ENCODE results near the gene APBB1IP. TPM values are rescaled to one million over a fixed set of nuclear protein-coding genes. Genes with fewer than 3 reads are reported as not detected.

Gene APBB1IP
- total RNA-seq, 2 donors from 2014 or later, result 2.3 to 4.0 TPM

DNA sequence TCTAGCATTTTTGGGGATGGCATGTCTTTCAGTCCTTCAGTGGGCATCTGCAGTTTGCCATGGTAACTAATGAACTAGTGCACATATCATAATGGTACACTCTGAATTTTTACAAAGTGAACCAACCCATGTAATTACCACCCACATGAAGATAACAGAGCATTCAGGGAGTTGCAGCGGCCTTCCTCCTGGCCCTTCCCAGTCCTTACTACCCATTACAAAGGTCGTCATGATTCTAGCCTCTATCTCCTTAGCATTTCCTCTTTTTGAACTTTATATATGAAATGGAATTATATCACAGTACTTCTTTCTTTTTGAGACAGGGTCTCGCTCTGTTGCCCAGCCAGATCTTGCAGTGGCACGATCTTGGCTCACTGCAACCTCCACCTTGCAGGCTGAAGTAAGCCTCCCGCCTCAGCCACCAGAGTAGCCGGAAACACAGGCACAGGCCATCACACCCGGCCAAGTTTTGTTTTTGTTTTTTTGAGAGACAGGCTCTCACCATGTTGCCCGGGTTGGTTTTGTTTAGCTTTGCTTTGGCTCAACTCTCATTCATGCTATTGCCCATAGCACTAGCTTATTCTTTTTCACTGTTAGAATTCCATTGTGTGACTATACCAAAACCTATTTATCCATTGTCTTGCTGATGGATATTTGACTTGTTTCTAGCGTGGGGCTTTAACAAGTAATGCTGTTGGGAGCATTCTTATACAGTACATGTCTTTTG lies 79.2 kb downstream of the APBB1IP start:
- no peak overlapping the region for H3K4me3 ChIP-seq
- TF ChIP-seq POLR2A (IDR thresholded peaks at IDR 0.05), result no peak
- TF ChIP-seq, protein P1, sequence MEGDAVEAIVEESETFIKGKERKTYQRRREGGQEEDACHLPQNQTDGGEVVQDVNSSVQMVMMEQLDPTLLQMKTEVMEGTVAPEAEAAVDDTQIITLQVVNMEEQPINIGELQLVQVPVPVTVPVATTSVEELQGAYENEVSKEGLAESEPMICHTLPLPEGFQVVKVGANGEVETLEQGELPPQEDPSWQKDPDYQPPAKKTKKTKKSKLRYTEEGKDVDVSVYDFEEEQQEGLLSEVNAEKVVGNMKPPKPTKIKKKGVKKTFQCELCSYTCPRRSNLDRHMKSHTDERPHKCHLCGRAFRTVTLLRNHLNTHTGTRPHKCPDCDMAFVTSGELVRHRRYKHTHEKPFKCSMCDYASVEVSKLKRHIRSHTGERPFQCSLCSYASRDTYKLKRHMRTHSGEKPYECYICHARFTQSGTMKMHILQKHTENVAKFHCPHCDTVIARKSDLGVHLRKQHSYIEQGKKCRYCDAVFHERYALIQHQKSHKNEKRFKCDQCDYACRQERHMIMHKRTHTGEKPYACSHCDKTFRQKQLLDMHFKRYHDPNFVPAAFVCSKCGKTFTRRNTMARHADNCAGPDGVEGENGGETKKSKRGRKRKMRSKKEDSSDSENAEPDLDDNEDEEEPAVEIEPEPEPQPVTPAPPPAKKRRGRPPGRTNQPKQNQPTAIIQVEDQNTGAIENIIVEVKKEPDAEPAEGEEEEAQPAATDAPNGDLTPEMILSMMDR (IDR thresholded peaks at IDR 0.05), result no peak
- WGBS, 2 donors, result 59 to 66% methylated on average over 9 of the region's 9 CpGs
- no peak for DNase-seq
- peaks cover 0 to 10% (median 0%) of the 10 kb centered on the region in 3 donors for H3K9me3 ChIP-seq
- ATAC-seq, result no peak
- intact Hi-C loops (cut with DNase I), result no loop called here
- no peaks in the 10 kb centered on the region for H3K36me3 ChIP-seq (replicated peaks in 1 of 2; ENCODE audit: insufficient read depth in 1 of 2, low read depth in 2 of 2)
- no peak overlapping the region for H3K27ac ChIP-seq
- no peaks in the 10 kb centered on the region for H3K4me1 ChIP-seq
- H3K27me3 ChIP-seq, result no peaks in the 10 kb centered on the region

DNA sequence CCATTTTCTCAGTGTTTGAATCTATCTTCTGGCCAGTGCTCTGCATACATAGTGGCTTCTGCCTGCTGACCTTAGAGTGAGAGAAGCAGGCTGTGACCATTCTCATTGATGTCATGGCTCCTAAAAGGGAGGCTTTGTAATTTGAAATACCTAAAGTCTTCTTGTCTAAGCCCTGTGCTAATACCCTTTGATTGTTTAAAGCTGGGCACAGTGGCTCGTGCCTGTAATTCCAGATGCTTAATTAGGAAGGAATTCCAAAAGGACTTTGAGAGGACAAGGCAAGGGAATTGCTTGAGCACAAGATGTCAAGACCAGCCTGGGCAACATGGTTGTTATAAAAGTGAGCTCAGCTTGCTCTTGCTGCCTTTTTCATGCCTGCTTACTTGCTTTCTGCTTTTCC lies 81.7 kb downstream of the APBB1IP start:
- Histone ChIP-seq H3K27me3 (no peaks in the 10 kb centered on the region), H3K4me1 (no peaks in the 10 kb centered on the region), H3K4me3 (no peak overlapping the region), H3K9me3 (no peaks in the 10 kb centered on the region), H3K27ac (no peak overlapping the region), H3K36me3 (replicated peaks in 1 of 2; ENCODE audit: insufficient read depth in 1 of 2, low read depth in 2 of 2) (no peaks in the 10 kb centered on the region)
- TF ChIP-seq, protein P1 (IDR thresholded peaks at IDR 0.05), result no peak
- intact Hi-C loops (cut with DNase I), result no loop called here
- DNase-seq (no peak), ATAC-seq (no peak)
- 46 to 77% methylated on average over 1 of the region's 1 CpG for WGBS, 2 donors

DNA sequence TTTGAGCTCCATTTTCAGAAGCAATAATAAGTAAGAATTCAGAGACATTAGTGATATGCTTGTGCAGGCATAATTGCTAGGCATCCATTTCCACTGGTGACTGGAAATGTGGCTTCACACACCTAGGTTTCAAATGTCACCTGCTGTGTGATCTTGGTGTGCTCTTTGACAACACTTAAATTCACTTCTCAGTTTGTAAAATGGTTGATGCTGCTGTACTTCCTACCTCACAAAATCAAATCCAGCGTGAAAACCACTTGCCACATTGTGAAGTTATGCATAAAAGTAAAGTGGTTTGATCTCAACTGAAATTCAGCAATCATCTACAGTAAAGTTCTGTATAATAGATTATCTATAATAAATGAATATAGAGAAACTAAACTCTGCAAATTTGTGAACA lies 82.4 kb downstream of the APBB1IP start:
- Histone ChIP-seq H3K4me1 (no peaks in the 10 kb centered on the region), H3K9me3 (no peaks in the 10 kb centered on the region), H3K27me3 (no peaks in the 10 kb centered on the region), H3K36me3 (replicated peaks in 1 of 2; ENCODE audit: insufficient read depth in 1 of 2, low read depth in 2 of 2) (no peaks in the 10 kb centered on the region), H3K27ac (no peak overlapping the region), H3K4me3 (no peak overlapping the region)
- intact Hi-C loops (cut with DNase I), result no loop called here
- TF ChIP-seq, protein P1 (IDR thresholded peaks at IDR 0.05), result no peak
- no peak for TF ChIP-seq POLR2A (IDR thresholded peaks at IDR 0.05)
- ATAC-seq (no peak), DNase-seq (no peak)
- WGBS, 2 donors, result 45 to 53% methylated on average over 1 of the region's 1 CpG

DNA sequence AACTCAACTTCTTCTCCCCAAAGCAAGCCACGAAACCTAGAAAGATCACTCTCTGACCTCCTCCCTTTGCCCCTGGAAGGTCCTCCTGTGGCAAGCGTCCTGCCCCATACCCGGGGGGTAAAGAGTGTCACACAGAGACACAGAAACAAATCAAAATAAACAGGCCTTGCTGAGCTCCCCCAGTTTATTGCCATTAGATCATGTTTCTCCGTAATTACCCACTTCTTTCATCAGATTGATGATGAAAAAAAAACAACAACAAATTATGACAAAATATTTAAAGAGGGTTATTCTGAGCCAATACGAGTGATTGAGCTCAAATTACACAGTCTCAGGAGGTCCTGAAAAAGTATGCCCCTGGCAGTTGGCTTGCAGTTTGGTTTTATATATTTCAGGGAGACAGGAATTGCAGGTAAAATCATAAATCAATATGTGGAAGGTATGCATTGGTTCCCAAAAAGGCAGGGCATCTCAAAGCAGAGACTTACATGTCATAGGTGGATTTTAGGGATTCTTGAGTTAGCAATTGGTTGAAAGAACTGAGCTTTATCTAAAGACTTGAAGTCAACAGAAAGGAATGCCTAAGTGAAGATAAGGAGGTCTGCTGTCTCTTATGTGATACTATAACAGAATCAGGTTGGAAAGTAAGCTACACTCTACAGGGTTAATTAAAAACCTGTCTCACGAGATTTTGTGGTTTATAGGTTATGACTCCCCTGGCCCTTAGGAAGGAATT lies 86.2 kb downstream of the APBB1IP start:
- intact Hi-C loops (cut with DNase I), result no loop called here
- ATAC-seq (no peak), DNase-seq (no peak)
- Histone ChIP-seq H3K36me3 (replicated peaks in 1 of 2; ENCODE audit: insufficient read depth in 1 of 2, low read depth in 2 of 2) (no peaks in the 10 kb centered on the region), H3K4me3 (no peak overlapping the region), H3K9me3 (no peaks in the 10 kb centered on the region), H3K27me3 (no peaks in the 10 kb centered on the region), H3K4me1 (no peaks in the 10 kb centered on the region), H3K27ac (no peak overlapping the region)
- WGBS, 2 donors, result 42 to 43% methylated on average over 6 of the region's 6 CpGs
- TF ChIP-seq POLR2A (IDR thresholded peaks at IDR 0.05), result no peak
- TF ChIP-seq, protein P1 (IDR thresholded peaks at IDR 0.05), result no peak
